HUES48 (cell line): ENCODE measurements around the gene CTF1.
A peak's percentile ranks its signal among the peaks of the same experiment; 100 is the strongest.
"Not testable (repeated sequence)": the region's sequence is repeated elsewhere in the genome, so short reads cannot be mapped to it uniquely, and the experiment has no call there.

ENCODE experiments used
- H3K27ac ChIP-seq: one replicate; pipeline ENCODE4 v1.7.0; 2013; ENCODE audit warnings: low read depth, low read length, inconsistent platforms
- H3K27me3 ChIP-seq: 2 replicates; pipeline ENCODE4 v1.6.1; 2013; ENCODE audit warnings: mild to moderate bottlenecking, low read length; ENCODE audit not compliant: control insufficient read depth, insufficient read depth
- H3K36me3 ChIP-seq: 2 replicates; pipeline ENCODE4 v1.6.1; 2013; ENCODE audit warnings: low read length; ENCODE audit not compliant: control insufficient read depth, insufficient read depth
- H3K4me1 ChIP-seq: 2 replicates; pipeline ENCODE4 v1.6.1; 2013; ENCODE audit warnings: mild to moderate bottlenecking, low read length; ENCODE audit not compliant: control insufficient read depth, insufficient read depth
- H3K4me3 ChIP-seq: 2 replicates; pipeline ENCODE4 v1.5.1; 2013; ENCODE audit warnings: mild to moderate bottlenecking, low read depth, low read length
- H3K9ac ChIP-seq: 2 replicates; pipeline ENCODE4 v1.6.1; 2013; ENCODE audit warnings: mild to moderate bottlenecking, low read depth, low read length, moderate library complexity
- H3K9me3 ChIP-seq: 2 replicates; pipeline ENCODE4 v1.6.1; 2013; ENCODE audit warnings: low read length; ENCODE audit not compliant: control insufficient read depth, insufficient read depth

The CTF1 gene

GRCh38 chr16:30939571-30939970 is 43.2 kb downstream of the CTF1 start:
- not testable (repeated sequence) for H3K9ac ChIP-seq, H3K27ac ChIP-seq, H3K27me3 ChIP-seq, H3K9me3 ChIP-seq, H3K4me3 ChIP-seq
- Histone ChIP-seq H3K36me3 (peaks cover 50% of the 10 kb centered on the region), H3K4me1 (peaks cover 11% of the 10 kb centered on the region)

- Histone ChIP-seq H3K36me3 (peaks cover 55% of the 10 kb centered on the region), H3K27ac (peak overlapping the region; percentile 91), H3K9me3 (no peaks in the 10 kb centered on the region), H3K4me3 (no peak overlapping the region), H3K4me1 (peaks cover 16% of the 10 kb centered on the region), H3K27me3 (no peaks in the 10 kb centered on the region), H3K9ac (no peak overlapping the region)
Measured at GRCh38 chr16:30941600-30942425, 45.4 kb downstream of the CTF1 start.

- no peak overlapping the region for H3K9ac ChIP-seq
- H3K27ac ChIP-seq, result peak overlapping the region; percentile 91
- H3K27me3 ChIP-seq, result no peaks in the 10 kb centered on the region
- H3K4me3 ChIP-seq, result no peak overlapping the region
- H3K9me3 ChIP-seq, result no peaks in the 10 kb centered on the region
- H3K36me3 ChIP-seq, result peaks cover 50% of the 10 kb centered on the region
- peaks cover 21% of the 10 kb centered on the region for H3K4me1 ChIP-seq
Measured at GRCh38 chr16:30942426-30942806, 46.0 kb downstream of the CTF1 start.

GRCh38 chr16:30944352-30944751 is 47.9 kb downstream of the CTF1 start:
- no peak overlapping the region for H3K27ac ChIP-seq
- no peaks in the 10 kb centered on the region for H3K27me3 ChIP-seq
- H3K4me1 ChIP-seq, result peaks cover 21% of the 10 kb centered on the region
- no peak overlapping the region for H3K4me3 ChIP-seq
- H3K9ac ChIP-seq, result no peak overlapping the region
- H3K9me3 ChIP-seq, result no peaks in the 10 kb centered on the region
- peaks cover 47% of the 10 kb centered on the region for H3K36me3 ChIP-seq

- peaks cover 28% of the 10 kb centered on the region for H3K4me1 ChIP-seq
- H3K9ac ChIP-seq, result 0 out of 2 replicates have a peak overlapping the region, but pooled peaks have one; percentile 21
- peaks cover 40% of the 10 kb centered on the region for H3K36me3 ChIP-seq
- H3K4me3 ChIP-seq, result 0 out of 2 replicates have a peak overlapping the region, but pooled peaks have one; percentile 23
- peak overlapping the region; percentile 98 for H3K27ac ChIP-seq
- H3K9me3 ChIP-seq, result no peaks in the 10 kb centered on the region
- no peaks in the 10 kb centered on the region for H3K27me3 ChIP-seq
Measured at GRCh38 chr16:30946671-30947540, 50.5 kb downstream of the CTF1 start.

GRCh38 chr16:30947541-30947858 is 51.1 kb downstream of the CTF1 start:
- no peaks in the 10 kb centered on the region for H3K27me3 ChIP-seq
- H3K4me3 ChIP-seq, result peak overlapping the region; percentile 68
- H3K9ac ChIP-seq, result peak overlapping the region; percentile 66
- peak overlapping the region; percentile 98 for H3K27ac ChIP-seq
- peaks cover 22% of the 10 kb centered on the region for H3K4me1 ChIP-seq
- no peaks in the 10 kb centered on the region for H3K9me3 ChIP-seq
- H3K36me3 ChIP-seq, result peaks cover 35% of the 10 kb centered on the region

GRCh38 chr16:30947859-30948666 is 51.6 kb downstream of the CTF1 start:
- peak overlapping the region; percentile 98 for H3K27ac ChIP-seq

GRCh38 chr16:30948667-30949649 is 52.5 kb downstream of the CTF1 start, which contains the start of gene ORAI3:
Gene ORAI3, plus strand, starts transcription at chr16:30949068. Its CDS starts 222 bp downstream, at chr16:30949290.
- no peaks in the 10 kb centered on the region for H3K27me3 ChIP-seq
- peak within 1 kb of the TSS; percentile 98 for H3K27ac ChIP-seq
- H3K4me1 ChIP-seq, result peaks cover 20% of the 10 kb centered on the region
- H3K36me3 ChIP-seq, result peaks cover 24% of the 10 kb centered on the region
- no peaks in the 10 kb centered on the region for H3K9me3 ChIP-seq
- peak within 1 kb of the TSS; percentile 72 for H3K4me3 ChIP-seq
- H3K9ac ChIP-seq, result peak within 1 kb of the TSS; percentile 82

More at GRCh38 chr16:30947859-30948666, 51.6 kb downstream of the CTF1 start:
- Histone ChIP-seq H3K27me3 (no peaks in the 10 kb centered on the region), H3K36me3 (peaks cover 29% of the 10 kb centered on the region), H3K4me3 (peak overlapping the region; percentile 72), H3K9ac (peak overlapping the region; percentile 82), H3K9me3 (no peaks in the 10 kb centered on the region), H3K4me1 (peaks cover 20% of the 10 kb centered on the region)

GRCh38 chr16:30949650-30950515 is 53.5 kb downstream of the CTF1 start:
- Histone ChIP-seq H3K9me3 (no peaks in the 10 kb centered on the region), H3K4me3 (peak overlapping the region; percentile 72), H3K27me3 (no peaks in the 10 kb centered on the region), H3K4me1 (peaks cover 20% of the 10 kb centered on the region), H3K9ac (no peak overlapping the region), H3K27ac (peak overlapping the region; percentile 43), H3K36me3 (peaks cover 14% of the 10 kb centered on the region)
